NCI-H774 (cell line): ENCODE results near the gene COL6A1.
"Not testable (repeated sequence)": the region's sequence is repeated elsewhere in the genome, so short reads cannot be mapped to it uniquely, and the experiment has no call there.

ENCODE experiments used
- DNase-seq: peaks from one replicate; lab custom pipeline; 2025; lab: John Stamatoyannopoulos, UW

The COL6A1 gene

GRCh38 chr21:45947296-45947695 is 34.3 kb upstream of the COL6A1 start:
- DNase-seq: no peak

- no peak for DNase-seq
Observed at GRCh38 chr21:45947716-45948255, 33.8 kb upstream of the COL6A1 start.

DNA sequence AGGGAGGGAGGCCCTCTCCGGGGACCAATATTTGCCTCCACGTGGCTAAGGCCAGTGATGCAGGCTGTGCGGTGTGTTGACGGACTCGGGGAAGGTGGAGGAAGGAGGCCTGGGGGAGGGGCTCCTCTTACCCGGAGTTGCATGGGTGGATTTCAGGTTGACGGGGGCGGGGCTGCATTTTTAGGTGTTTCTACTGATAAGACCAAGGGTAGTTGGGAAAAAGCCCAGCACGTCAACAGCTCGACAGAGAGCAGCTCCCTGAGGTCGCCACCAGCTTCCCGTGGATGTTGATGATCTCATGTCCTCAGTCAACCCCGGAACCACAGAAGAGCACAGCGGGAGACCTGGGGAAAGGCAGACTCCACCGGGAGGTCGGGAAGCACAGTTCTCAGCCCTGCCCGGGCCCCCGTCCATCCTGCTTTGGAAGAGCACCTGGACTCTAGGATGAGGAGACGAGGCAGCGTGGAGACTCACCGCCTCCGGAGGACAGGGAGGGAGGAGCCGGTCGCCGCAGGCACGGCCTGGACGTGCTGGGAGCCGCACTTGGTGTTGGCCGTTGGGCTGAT is 32.9 kb upstream of the COL6A1 start:
- no peak for DNase-seq

DNA sequence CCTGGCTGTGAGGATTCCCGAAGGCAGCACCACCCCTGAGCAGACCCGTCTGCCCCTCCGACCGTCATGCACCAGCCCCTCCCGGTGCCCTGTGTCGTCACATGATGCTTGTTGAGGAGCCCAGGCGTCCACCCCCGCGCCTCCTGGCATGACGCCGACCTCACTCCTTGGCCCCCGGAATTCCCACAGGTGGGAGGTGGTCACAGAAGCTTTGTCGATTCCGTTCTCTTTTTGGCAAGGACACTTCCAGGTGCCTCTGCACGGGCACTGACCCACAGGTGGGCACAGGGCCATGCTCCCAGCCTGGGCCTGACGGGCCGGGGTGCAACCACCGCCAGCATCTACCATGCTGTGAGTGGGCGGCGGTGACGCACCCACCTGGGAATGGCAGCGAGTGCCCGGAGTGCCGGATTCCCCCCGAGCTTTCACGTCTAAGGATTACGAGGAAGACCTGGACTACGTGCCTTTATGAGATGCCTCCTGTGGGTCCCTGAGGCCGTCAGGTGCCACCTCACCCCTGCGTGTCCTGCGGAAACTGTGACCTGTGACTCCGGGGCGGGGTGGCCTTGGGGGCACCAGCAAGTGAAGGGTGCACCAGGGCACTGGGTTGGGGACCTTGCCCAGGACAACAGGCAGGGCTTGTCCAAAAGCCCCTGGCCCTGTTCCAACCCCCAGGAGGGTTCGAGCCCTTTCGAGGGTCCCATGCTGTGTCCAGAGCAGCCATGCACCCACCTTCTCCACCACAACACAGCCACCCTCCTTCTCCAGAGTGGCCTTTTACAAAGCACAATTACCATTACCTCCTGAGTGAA is 31.4 kb upstream of the COL6A1 start:
- DNase-seq: no peak

- DNase-seq: no peak
Observed at GRCh38 chr21:45950740-45951515, 30.6 kb upstream of the COL6A1 start.

DNA sequence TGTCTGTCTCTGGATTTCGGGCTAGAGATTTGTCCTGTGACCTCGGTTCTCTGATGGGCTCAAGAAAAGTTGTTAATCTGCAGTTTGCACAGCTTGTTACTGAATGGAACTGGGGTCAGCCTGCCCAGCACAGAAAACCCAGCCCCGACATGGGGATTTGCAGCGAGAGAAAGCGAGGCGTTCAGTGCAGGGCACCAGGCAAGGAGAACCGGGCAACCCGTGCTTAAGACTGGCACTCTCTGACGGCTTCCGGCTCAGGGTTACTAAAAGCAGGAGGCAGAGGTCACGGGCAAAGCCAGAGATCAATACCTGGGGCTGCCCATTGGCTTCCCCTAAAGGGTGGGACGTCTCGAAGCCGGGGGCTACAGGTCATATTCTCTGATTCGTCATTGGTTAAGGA is 29.9 kb upstream of the COL6A1 start:
- DNase-seq: no peak

GRCh38 chr21:45952527-45952926 is 29.0 kb upstream of the COL6A1 start:
- not testable (repeated sequence) for DNase-seq

GRCh38 chr21:45952974-45953373 is 28.6 kb upstream of the COL6A1 start:
- no peak for DNase-seq

DNA sequence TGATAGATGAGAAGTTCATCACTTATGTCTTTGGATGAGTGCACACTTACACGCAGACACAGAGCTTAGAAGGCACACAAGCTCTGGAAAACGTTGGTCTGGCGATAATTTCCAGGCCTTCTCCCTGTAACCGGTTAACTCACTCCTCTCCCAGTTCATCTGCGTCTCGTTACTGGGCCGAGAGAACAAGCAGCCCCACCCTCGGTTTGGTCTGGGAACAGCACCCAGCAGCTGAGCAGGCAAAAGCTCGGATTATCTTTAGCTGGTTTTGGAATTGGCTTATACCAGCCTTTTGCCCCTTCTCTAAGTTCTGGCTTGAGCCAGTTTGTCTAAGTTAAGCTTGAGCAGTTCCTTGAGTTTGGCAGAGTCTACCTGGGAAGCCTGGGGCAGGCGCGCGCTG is 27.3 kb upstream of the COL6A1 start:
- no peak for DNase-seq

DNA sequence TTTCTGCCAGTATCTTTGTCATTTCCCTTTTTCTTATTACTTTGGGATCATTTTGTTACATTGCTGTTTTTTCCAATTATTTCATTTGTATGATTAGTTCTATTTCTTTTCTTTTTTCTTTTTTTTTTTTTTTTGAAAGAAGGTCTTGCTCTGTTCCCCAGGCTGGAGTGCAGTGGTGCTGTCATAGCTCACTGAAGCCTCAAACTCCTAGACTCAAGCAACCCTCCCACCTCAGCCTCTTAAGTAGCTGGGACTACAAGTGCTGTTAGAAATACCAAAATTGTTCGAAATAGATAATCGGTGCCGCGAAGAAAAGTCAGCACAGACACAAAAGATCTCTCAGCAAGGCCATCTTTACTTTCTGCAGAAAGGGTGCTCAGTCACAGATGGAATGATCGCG is 26.6 kb upstream of the COL6A1 start:
- DNase-seq: no peak

- DNase-seq: no peak
Observed at GRCh38 chr21:45957551-45957950, 24.0 kb upstream of the COL6A1 start.

- no peak for DNase-seq
Observed at GRCh38 chr21:45957981-45958600, 23.5 kb upstream of the COL6A1 start.

DNA sequence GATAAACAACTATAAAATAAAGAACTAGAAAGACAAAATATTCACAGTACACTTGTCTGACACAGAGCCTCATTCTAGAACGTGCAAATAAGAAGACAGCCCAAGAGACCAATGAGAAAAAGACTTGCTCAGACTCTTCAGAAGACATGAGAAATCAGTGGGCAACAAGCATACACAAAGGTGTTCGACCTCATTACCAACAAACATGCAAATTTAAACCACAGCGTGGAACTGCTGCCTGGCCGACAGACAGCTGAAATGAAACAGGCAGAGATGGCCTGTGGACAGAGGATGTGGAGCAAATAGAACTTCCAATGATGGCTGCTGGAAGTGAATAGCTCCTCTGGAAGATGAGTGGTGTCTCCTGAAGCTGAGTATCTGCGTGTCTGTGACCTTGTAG is 22.4 kb upstream of the COL6A1 start:
- no peak for DNase-seq

DNA sequence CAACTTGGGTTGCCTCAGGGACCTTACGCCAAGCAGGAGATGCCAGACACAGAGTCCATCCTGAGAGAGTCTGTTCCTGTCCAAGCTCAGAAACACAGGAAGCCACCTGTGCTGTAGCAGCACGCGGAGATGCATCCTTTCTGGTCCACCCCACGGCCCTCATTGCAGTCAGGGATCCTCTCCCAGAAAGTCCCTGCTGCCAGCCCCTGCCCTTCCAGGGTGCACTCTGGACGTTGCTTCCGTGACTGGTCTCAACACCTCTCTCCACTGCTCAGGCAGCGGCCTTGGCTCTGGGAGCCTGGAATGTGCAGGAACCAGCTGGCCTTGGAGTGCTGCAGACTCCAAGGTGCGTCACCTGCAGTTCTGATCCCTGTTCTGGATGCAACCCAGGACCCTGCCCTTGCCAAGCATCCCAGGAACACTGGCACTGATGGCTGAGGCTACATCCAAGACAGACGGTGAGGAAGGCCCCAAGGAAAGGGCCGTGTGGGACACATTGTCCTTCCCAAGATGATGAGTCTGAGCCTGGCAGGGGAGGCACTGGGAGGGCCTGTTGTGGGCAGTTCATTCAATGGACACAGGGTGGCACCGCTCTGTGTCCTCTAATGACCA is 21.7 kb upstream of the COL6A1 start:
- DNase-seq: no peak

DNA sequence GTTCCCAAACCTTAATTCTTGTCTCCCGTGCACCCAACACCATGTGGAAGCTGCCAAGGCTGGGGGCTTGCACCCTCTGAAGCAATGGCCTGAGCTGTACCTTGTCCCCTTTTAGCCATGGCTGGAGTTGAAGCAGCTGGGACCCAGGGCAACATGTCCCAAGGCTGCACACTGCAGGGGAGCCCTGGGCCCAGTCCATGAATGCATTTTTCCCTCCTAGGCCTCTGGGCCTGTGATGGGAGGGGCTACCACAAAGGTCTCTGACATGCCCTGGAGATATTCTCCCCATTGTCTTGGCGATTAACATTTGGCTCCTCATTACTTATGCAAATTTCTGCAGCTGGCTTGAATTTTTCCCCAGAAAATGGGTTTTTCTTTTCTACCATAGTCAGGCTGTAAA is 20.2 kb upstream of the COL6A1 start:
- not testable (repeated sequence) for DNase-seq

GRCh38 chr21:45962531-45963231 is 18.9 kb upstream of the COL6A1 start:
- no peak for DNase-seq

DNA sequence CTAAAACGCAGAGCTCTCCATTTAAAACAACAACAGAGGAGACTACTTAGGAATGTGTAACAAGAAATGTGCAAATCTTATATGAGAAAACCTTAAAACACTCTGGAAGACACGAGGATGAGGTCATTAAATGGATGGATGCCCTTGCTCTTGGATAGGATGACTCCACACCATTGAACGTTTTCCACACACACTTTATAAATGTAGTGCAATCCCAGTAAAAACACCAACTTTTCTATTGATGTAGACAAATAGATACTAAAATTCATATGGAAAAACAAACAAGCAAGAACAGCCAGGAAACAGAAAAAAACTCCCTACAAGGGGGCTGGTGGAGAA is 18.4 kb upstream of the COL6A1 start:
- DNase-seq: no peak

DNA sequence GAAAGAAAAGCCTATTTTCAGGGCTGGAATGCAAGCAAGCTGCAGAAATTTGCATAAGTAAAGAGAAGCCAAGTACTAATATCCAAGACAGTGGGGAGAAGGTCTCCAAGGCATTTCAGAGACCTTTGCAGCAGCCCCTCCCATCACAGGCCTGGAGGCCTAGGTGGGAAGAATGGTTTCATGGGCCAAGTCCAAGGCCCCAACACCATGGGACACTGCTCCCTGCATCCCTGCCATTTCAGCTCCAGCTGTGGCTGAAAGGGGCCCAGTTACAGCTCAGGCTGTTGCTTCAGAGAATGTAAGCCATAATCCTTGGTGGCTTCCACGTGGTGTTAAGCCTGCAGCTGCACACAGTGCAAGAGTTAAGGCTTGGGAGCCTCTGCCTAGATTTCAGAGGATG is 16.9 kb upstream of the COL6A1 start:
- DNase-seq: no peak

DNA sequence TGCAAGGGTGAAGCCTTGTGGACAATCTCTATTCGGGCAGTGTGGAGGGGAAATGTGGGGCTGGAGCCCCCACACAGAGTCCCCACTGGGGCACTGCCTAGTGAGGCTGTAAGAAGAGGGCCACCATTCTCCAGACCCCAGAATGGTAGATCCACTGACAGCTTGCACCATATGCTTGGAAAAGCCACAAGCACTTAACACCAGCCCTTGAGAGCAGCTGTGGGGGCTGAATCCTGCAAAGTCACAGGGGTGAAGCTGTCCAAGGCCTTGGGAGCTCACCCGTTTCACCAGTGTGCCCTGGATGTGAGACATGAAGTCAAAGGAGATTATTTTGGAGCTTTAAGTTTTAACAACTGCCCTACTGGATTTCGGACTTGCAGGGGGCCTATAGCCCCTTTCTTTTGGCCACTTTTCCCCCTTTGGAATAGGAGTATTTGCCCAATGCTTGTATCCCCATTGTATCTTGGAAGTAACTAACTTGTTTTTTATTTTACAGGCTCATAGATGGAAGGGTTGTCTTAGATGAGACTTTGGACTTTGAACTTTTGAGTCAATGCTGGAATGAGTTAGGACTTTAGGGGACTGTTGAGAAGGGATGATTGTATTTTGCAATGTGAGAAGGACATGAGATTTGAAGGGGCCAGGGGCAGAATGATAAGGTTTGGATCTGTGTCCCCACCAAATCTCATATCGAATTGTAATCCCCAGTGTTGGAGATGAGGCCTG is 16.3 kb upstream of the COL6A1 start:
- DNase-seq: no peak

GRCh38 chr21:45966791-45967394 is 14.7 kb upstream of the COL6A1 start:
- DNase-seq: no peak
